Measurements from ENCODE around the gene SLC19A1.
A peak's percentile ranks its signal among the peaks of the same experiment; 100 is the strongest.
"Not testable (repeated sequence)": the region's sequence is repeated elsewhere in the genome, so short reads cannot be mapped to it uniquely, and the experiment has no call there.

Gene SLC19A1

GRCh38 chr21:45531393-45532215 lies 10.6 kb downstream of the SLC19A1 start:
- no peak for DNase-seq

GRCh38 chr21:45531114-45531392 lies 11.2 kb downstream of the SLC19A1 start:
- DNase-seq: not testable (repeated sequence)

- DNase-seq: no peak
These were observed 11.7 kb downstream of the SLC19A1 start for GRCh38 chr21:45530423-45531113.

GRCh38 chr21:45529785-45530422 lies 12.3 kb downstream of the SLC19A1 start:
- DNase-seq: no peak

- no peak for DNase-seq
These were observed 13.1 kb downstream of the SLC19A1 start for GRCh38 chr21:45528981-45529784.

- no peak for DNase-seq
These were observed 14.1 kb downstream of the SLC19A1 start for GRCh38 chr21:45528028-45528705.

- peak; percentile 3 for DNase-seq
These were observed 14.9 kb downstream of the SLC19A1 start for GRCh38 chr21:45527151-45527999.

- no peak for DNase-seq
These were observed 16.3 kb downstream of the SLC19A1 start for GRCh38 chr21:45525910-45526306.

GRCh38 chr21:45525153-45525909 lies 16.9 kb downstream of the SLC19A1 start:
- DNase-seq: peak; percentile 1

GRCh38 chr21:45524756-45525152 lies 17.5 kb downstream of the SLC19A1 start:
- DNase-seq: no peak

- DNase-seq: no peak
These were observed 18.7 kb downstream of the SLC19A1 start for GRCh38 chr21:45523411-45524101.

GRCh38 chr21:45522986-45523385 lies 19.3 kb downstream of the SLC19A1 start:
- no peak for DNase-seq

- no peak for DNase-seq
These were observed 19.9 kb downstream of the SLC19A1 start for GRCh38 chr21:45522381-45522780.

- no peak for DNase-seq
These were observed 21.0 kb downstream of the SLC19A1 start for GRCh38 chr21:45521241-45521640.

GRCh38 chr21:45519182-45519581 lies 23.1 kb downstream of the SLC19A1 start:
- no peak for DNase-seq

- no peak for DNase-seq
These were observed 23.5 kb downstream of the SLC19A1 start for GRCh38 chr21:45518742-45519141.

- DNase-seq: no peak
These were observed 24.8 kb downstream of the SLC19A1 start for GRCh38 chr21:45517249-45518065.

- DNase-seq: no peak
These were observed 25.5 kb downstream of the SLC19A1 start for GRCh38 chr21:45516671-45517151.

GRCh38 chr21:45516071-45516670 lies 26.1 kb downstream of the SLC19A1 start:
- no peak for DNase-seq
